GM19099 (cell line): ENCODE measurements around the gene TMEM60.

ENCODE experiments used
- POLR2A ChIP-seq: IDR thresholded peaks from 3 replicates; pipeline ENCODE4 v1.6.1; 2011; ENCODE audit warnings: low read depth; ENCODE audit not compliant: insufficient read length; ENCODE audit errors: extremely low read depth

Gene TMEM60

GRCh38 chr7:77759294-77759889, 38.8 kb downstream of the TMEM60 start:
- TF ChIP-seq POLR2A: no peak

GRCh38 chr7:77757589-77757988, 40.6 kb downstream of the TMEM60 start:
- TF ChIP-seq POLR2A: no peak

GRCh38 chr7:77753173-77753572, 45.1 kb downstream of the TMEM60 start:
- TF ChIP-seq POLR2A: no peak

- TF ChIP-seq POLR2A: no peak
Observed at GRCh38 chr7:77752016-77752415, 46.2 kb downstream of the TMEM60 start.

GRCh38 chr7:77747718-77748117, 50.5 kb downstream of the TMEM60 start:
- TF ChIP-seq POLR2A: no peak

- no peak for TF ChIP-seq POLR2A
Observed at GRCh38 chr7:77747178-77747577, 51.1 kb downstream of the TMEM60 start.

GRCh38 chr7:77746824-77747165, 51.4 kb downstream of the TMEM60 start:
- TF ChIP-seq POLR2A: no peak

GRCh38 chr7:77746164-77746823, 51.9 kb downstream of the TMEM60 start:
- TF ChIP-seq POLR2A: no peak

GRCh38 chr7:77745746-77746145, 52.5 kb downstream of the TMEM60 start:
- TF ChIP-seq POLR2A: no peak
